Transverse colon (tissue), 4 donors: ENCODE measurements around the gene MPPED1. TPM values are rescaled to one million over a fixed set of nuclear protein-coding genes. Genes with fewer than 3 reads are reported as not detected.

ENCODE experiments used
- DNase-seq: peaks from one replicate; pipeline ENCODE4 v3.0.0-alpha.2; 2019
- H3K27ac ChIP-seq, 4 donors: fragments of 200-600 bp; sonication (generic); 2 replicates each; pipeline ENCODE4 v1.5.1; 2016 to 2018; ENCODE audit warnings: inconsistent platforms in 4 of 4
- H3K27me3 ChIP-seq: fragments of 200-600 bp; sonication (generic); 2 replicates; pipeline ENCODE4 v1.5.1; 2017; ENCODE audit warnings: inconsistent platforms
- H3K36me3 ChIP-seq, 4 donors: fragments of 200-600 bp; sonication (generic); 2 replicates each; pipeline ENCODE4 v1.5.1; 2017 to 2019; ENCODE audit warnings: inconsistent platforms in 4 of 4
- H3K4me1 ChIP-seq, 4 donors: fragments of 200-600 bp; sonication (generic); 2 replicates each; pipeline ENCODE4 v1.5.1; 2017 to 2020; ENCODE audit warnings: inconsistent platforms in 4 of 4
- H3K4me3 ChIP-seq, 4 donors: fragments of 200-600 bp; sonication (generic); 1 replicate in 1 of 4; 2 replicates in 3 of 4; pipeline versions ENCODE4 v1.5.1 to v1.6.1; 2017 to 2019; ENCODE audit warnings: inconsistent platforms in 4 of 4
- H3K9me3 ChIP-seq, 2 donors: fragments of 200-600 bp; sonication (generic); 2 replicates each; pipeline ENCODE4 v1.5.1; 2017 to 2019; ENCODE audit warnings: inconsistent platforms in 2 of 2
- EP300 ChIP-seq: sonication (generic); formaldehyde crosslinking; IDR thresholded peaks from one replicate; pipeline ENCODE4 v1.6.1; 2017; ENCODE audit warnings: antibody characterized with exemption, low read depth
- POLR2A ChIP-seq: fragments of 450-650 bp; IDR thresholded peaks from one replicate; pipeline ENCODE4 v1.6.1; 2016; ENCODE audit warnings: antibody characterized with exemption, mild to moderate bottlenecking, moderate library complexity
- POLR2AphosphoS5 ChIP-seq, 3 donors: sonication (generic); formaldehyde crosslinking; IDR thresholded peaks; one replicate each; pipeline ENCODE4 v1.6.1; 2016; ENCODE audit warnings: antibody characterized with exemption in 3 of 3
- WGBS, 2 donors: methylation state at CpG; one replicate each; pipeline ENCODE4 v1.1.5; 2018; ENCODE audit warnings: low coverage in 1 of 2; 5-methylcytosine and 5-hydroxymethylcytosine counted together
- in situ Hi-C, 4 donors: fragments of 200-750 bp; cut with MboI; loops; one replicate each; pipeline versions ENCODE4 v1.15.0 to v1.15.1; 2017; ENCODE audit warnings: low sequenced_read_pairs in 3 of 4, low pct_ligation_motif_present in 1 of 4, low pct_unique_long_range_greater_than_20kb in 1 of 4
- intact Hi-C: fragments of 100-400 bp; cut with DNase I; formaldehyde crosslinking; loops from one replicate; pipeline ENCODE4 v1.15.1; 2023; ENCODE audit warnings: low total_unique reads
- total RNA-seq, 4 donors: library from RNA; depleted of rRNA; stranded (reverse); fragments of >200 nt; gene quantifications; one replicate each; pipeline ENCODE4 v1.1.0, GENCODE V29; 2016
- TF ChIP-seq, protein P1 (sequence below), 5 experiments: fragments of 200-600 bp in 3 of 5; fragments of 450-650 bp in 2 of 5; sonication (generic) in 3 of 5; IDR thresholded peaks; 1 replicate in 2 of 5; 2 replicates in 3 of 5; pipeline ENCODE4 v1.5.1; 2016 to 2017; ENCODE audit warnings: antibody characterized with exemption in 5 of 5, inconsistent platforms in 3 of 5, mild to moderate bottlenecking in 2 of 5, moderate library complexity in 1 of 5

The MPPED1 gene
- total RNA-seq, 4 donors from 2014 or later = not detected

DNA sequence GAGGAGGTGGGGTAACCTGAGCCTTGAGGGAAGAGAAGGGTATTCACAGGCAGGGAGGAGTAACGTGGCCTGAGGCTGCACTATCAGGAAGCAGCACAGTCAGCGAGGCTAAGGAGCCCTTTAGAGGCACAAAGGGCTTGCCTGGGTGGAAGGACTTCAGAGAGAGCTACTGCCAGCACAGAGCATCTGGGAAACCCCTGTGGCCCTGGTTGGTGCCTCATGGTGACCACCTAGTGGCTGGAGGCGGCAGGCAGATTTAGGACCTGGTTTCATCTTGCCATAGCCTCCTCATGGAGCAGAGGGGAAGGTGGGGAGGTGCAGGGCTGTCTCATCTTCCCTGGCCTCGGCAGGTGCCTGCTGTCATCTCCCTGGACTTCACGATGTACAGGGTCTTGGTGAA is 64.5 kb downstream of the MPPED1 start:
- in situ Hi-C loops = no loop called here
- H3K4me1 ChIP-seq = no peaks in the 10 kb centered on the region
- no peaks in the 10 kb centered on the region for H3K27me3 ChIP-seq
- TF ChIP-seq EP300 (no peak), POLR2A (no peak), POLR2AphosphoS5 (IDR thresholded peaks at IDR 0.05) (no peak)
- TF ChIP-seq, protein P1, sequence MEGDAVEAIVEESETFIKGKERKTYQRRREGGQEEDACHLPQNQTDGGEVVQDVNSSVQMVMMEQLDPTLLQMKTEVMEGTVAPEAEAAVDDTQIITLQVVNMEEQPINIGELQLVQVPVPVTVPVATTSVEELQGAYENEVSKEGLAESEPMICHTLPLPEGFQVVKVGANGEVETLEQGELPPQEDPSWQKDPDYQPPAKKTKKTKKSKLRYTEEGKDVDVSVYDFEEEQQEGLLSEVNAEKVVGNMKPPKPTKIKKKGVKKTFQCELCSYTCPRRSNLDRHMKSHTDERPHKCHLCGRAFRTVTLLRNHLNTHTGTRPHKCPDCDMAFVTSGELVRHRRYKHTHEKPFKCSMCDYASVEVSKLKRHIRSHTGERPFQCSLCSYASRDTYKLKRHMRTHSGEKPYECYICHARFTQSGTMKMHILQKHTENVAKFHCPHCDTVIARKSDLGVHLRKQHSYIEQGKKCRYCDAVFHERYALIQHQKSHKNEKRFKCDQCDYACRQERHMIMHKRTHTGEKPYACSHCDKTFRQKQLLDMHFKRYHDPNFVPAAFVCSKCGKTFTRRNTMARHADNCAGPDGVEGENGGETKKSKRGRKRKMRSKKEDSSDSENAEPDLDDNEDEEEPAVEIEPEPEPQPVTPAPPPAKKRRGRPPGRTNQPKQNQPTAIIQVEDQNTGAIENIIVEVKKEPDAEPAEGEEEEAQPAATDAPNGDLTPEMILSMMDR (IDR thresholded peaks at IDR 0.05) = no peak
- no peaks in the 10 kb centered on the region for H3K9me3 ChIP-seq
- DNase-seq = no peak
- intact Hi-C loops = no loop called here
- no peaks in the 10 kb centered on the region for H3K36me3 ChIP-seq
- no peak overlapping the region for H3K4me3 ChIP-seq
- H3K27ac ChIP-seq = no peak overlapping the region
- 53% methylated on average over 5 of the region's 5 CpGs; no CpG with 5 or more reads in 1 of the 2 donors for WGBS, 2 donors

DNA sequence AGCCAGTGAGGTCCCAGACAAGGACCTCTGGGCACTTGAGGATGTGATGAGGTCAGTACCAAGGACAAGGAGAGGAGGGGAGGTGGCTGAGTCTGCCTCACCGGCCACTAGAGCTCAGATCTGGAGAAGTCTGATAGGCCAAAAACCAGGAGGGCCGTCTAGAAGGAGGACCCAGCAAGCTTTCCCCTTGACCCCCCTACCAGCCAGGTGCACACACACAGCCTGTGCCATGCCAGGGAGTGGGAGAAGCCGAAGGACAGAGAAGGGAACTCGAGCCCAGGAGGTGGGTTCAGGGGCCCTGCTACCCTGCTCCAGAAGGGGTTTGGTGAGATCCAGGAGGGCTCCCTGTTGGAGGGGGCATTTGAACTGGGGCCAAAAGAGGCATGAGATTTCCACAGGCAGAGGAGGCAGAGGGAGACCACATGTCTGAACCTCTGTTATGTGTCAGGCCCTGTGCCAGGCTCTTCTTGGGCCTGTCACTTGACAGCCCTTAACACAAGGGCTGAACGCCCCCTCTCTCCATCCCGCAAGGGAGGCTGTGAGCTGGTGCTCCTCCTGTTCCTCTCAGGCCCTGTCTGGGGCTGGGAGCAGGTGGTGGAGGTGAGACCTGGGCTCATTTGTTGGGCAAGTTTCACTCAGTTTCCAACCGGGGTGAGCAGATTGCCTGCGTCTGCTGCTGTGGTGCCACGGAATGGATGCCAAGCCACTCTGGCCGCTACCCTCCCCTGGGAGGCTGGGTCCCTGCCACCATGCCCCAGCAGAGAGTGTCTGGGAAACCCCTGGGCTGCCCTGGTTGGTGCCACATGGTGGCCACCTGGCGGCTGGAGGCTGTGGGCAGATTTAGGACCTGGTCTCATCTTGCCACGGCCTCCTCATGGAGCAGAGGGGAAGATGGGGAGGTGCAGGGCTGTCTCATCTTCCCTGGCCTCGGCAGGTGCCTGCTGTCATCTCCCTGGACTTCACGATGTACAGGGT is 65.2 kb downstream of the MPPED1 start:
- WGBS, 2 donors = 73% methylated on average over 14 of the region's 14 CpGs; no CpG with 5 or more reads in 1 of the 2 donors

DNA sequence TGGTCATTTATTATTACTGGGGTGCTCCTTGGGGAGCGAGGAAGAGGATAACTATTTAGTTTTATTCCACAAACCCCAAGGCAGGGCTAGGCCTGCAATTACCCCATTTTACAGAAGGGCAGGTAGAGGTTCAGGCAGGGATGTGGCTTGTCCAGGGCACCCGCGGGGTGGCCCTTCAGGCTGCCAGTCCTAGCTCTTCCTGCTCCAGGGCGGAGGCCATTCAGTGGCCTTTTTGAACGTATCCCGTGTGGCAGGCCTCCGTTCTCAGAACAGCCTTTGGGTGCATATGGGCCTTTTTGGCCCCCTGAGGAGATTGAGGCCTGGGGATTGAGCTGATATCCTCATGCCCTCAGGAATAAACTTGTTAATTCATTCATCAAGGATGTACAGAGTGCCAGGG is 66.2 kb downstream of the MPPED1 start:
- TF ChIP-seq, protein P1 (IDR thresholded peaks at IDR 0.05) = no peak
- TF ChIP-seq EP300 (no peak), POLR2A (no peak), POLR2AphosphoS5 (IDR thresholded peaks at IDR 0.05) (no peak)
- in situ Hi-C loops = no loop called here
- DNase-seq = no peak
- Histone ChIP-seq H3K27me3 (no peaks in the 10 kb centered on the region), H3K36me3 (no peaks in the 10 kb centered on the region), H3K4me1 (no peaks in the 10 kb centered on the region), H3K9me3 (no peaks in the 10 kb centered on the region), H3K27ac (no peak overlapping the region), H3K4me3 (no peak overlapping the region)
- intact Hi-C loops = no loop called here
- WGBS, 2 donors = 91% methylated on average over 7 of the region's 7 CpGs; no CpG with 5 or more reads in 1 of the 2 donors

More for the DNA sequence above, 65.2 kb downstream of the MPPED1 start:
- H3K9me3 ChIP-seq = no peaks in the 10 kb centered on the region
- no peak overlapping the region for H3K27ac ChIP-seq
- intact Hi-C loops (no loop called here), in situ Hi-C loops (no loop called here)
- no peaks in the 10 kb centered on the region for H3K4me1 ChIP-seq
- no peak for TF ChIP-seq POLR2A
- TF ChIP-seq, protein P1 (IDR thresholded peaks at IDR 0.05) = no peak
- no peak for TF ChIP-seq POLR2AphosphoS5 (IDR thresholded peaks at IDR 0.05)
- TF ChIP-seq EP300 = no peak
- no peaks in the 10 kb centered on the region for H3K36me3 ChIP-seq
- no peaks in the 10 kb centered on the region for H3K27me3 ChIP-seq
- no peak for DNase-seq
- H3K4me3 ChIP-seq = no peak overlapping the region

DNA sequence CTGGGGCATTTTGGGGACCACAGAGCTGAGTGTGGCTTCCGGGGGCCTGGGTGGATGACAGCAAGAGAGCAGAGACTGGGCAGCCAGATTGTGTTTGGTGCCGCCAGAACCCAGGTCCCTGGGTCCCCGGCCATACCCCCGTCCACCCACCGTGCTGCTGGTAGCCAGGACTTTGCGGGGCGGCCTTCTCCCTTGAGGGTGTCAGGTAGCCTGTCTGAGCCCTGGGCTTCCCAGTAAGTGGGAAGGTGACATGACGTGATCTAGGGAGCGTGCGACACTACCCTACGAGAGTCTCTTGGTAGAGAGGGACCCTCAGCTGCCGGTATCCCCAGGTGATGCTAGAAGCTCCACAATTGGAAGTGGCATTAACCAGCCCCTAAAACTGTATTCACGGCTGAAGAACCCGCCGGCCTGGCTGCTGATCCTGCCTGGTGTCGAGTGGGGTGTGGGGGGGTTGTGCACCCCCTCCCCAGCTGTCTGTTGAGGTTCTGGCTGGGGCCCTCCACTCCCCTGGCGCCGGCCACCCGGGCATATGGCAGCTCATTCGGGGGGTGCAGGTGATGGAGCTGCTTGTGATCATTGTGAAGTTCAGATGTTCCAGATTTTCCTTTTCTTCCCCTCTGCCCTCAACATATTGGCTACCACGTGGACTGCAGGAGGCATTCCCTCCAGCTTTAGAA is 66.9 kb downstream of the MPPED1 start:
- Histone ChIP-seq H3K27ac (no peak overlapping the region), H3K4me1 (no peaks in the 10 kb centered on the region), H3K36me3 (no peaks in the 10 kb centered on the region), H3K27me3 (no peaks in the 10 kb centered on the region), H3K4me3 (no peak overlapping the region), H3K9me3 (no peaks in the 10 kb centered on the region)
- DNase-seq = no peak
- in situ Hi-C loops (no loop called here), intact Hi-C loops (no loop called here)
- 86% methylated on average over 19 of the region's 21 CpGs; no CpG with 5 or more reads in 1 of the 2 donors for whole genome bisulfite sequencing, 2 donors
- TF ChIP-seq, protein P1 (IDR thresholded peaks at IDR 0.05) = no peak
- no peak for TF ChIP-seq POLR2A
- TF ChIP-seq POLR2AphosphoS5 (IDR thresholded peaks at IDR 0.05) = no peak
- no peak for TF ChIP-seq EP300
